Measurements from ENCODE around the gene SLC16A6. TPM values are rescaled to one million over a fixed set of nuclear protein-coding genes. Genes with fewer than 3 reads are reported as not detected.

Gene SLC16A6
- total and polyA plus RNA-seq, 11 donors, result 0.16 to 1.7 (median 0.37) TPM; not detected in 2

- Histone ChIP-seq H3K36me3 (no peaks in the 10 kb centered on the region), H3K4me1 (peaks cover 0 to 31% (median 0%) of the 10 kb centered on the region in 12 donors), H3K4me3 (no peak overlapping the region), H3K9me3 (no peaks in the 10 kb centered on the region), H3K27ac (no peak overlapping the region), H3K27me3 (peaks cover 0 to 18% (median 0%) of the 10 kb centered on the region in 9 donors)
- WGBS, 4 donors, result 95 to 98% (median 98%) methylated on average over 2 to 3 of the region's 3 CpGs
- intact Hi-C loops (cut with DNase I), result loop anchor here in 2 of 10 donors (5.0 to 10.0 kb wide), 2 partner anchors 62 to 75 kb away; no protein-coding TSS in a partner anchor
- TF ChIP-seq POLR2A (IDR thresholded peaks at IDR 0.05), result no peak
- TF ChIP-seq CTCF (IDR thresholded peaks at IDR 0.05), result no peak
- DNase-seq (no peak), ATAC-seq (no peak)
These were observed 8.9 kb upstream of the SLC16A6 start for GRCh38 chr17:68299817-68300216.

- H3K36me3 ChIP-seq, result no peaks in the 10 kb centered on the region
- peaks cover 0 to 31% (median 0%) of the 10 kb centered on the region in 12 donors for H3K4me1 ChIP-seq
- intact Hi-C loops (cut with DNase I), result loop anchor here in 2 of 10 donors (5.0 to 10.0 kb wide), 2 partner anchors 64 to 76 kb away; no protein-coding TSS in a partner anchor
- peaks cover 0 to 28% (median 0%) of the 10 kb centered on the region in 9 donors for H3K27me3 ChIP-seq
- DNase-seq, result no peak
- no peaks in the 10 kb centered on the region for H3K9me3 ChIP-seq
- H3K27ac ChIP-seq, result no peak overlapping the region
- TF ChIP-seq POLR2A (IDR thresholded peaks at IDR 0.05) (no peak), CTCF (IDR thresholded peaks at IDR 0.05) (no peak)
- no peak for ATAC-seq
- H3K4me3 ChIP-seq, result no peak overlapping the region
These were observed 7.7 kb upstream of the SLC16A6 start for GRCh38 chr17:68298601-68299000.

- Histone ChIP-seq H3K9me3 (no peaks in the 10 kb centered on the region), H3K36me3 (no peaks in the 10 kb centered on the region), H3K4me1 (peaks cover 0 to 43% (median 5%) of the 10 kb centered on the region in 12 donors), H3K4me3 (no peak overlapping the region), H3K27ac (peak overlapping the region in 1 of 12 donors; percentile 81), H3K27me3 (peaks cover 0 to 30% (median 3%) of the 10 kb centered on the region in 9 donors)
- ATAC-seq (no peak), DNase-seq (no peak)
- intact Hi-C loops (cut with DNase I), result loop anchor here in 2 of 10 donors (5.0 to 10.0 kb wide), 2 partner anchors 65 to 78 kb away; no protein-coding TSS in a partner anchor
- WGBS, 4 donors, result 74 to 78% (median 75%) methylated on average over 4 of the region's 4 CpGs
- TF ChIP-seq POLR2A (IDR thresholded peaks at IDR 0.05) (no peak), CTCF (IDR thresholded peaks at IDR 0.05) (no peak)
These were observed 6.3 kb upstream of the SLC16A6 start for GRCh38 chr17:68297195-68297594.

- TF ChIP-seq CTCF (IDR thresholded peaks at IDR 0.05) (no peak), POLR2A (IDR thresholded peaks at IDR 0.05) (no peak)
- Histone ChIP-seq H3K4me3 (peak overlapping the region in 1 of 12 donors; percentile 5), H3K4me1 (peaks cover 2 to 45% (median 9%) of the 10 kb centered on the region in 12 donors), H3K27ac (peak overlapping the region in 1 of 12 donors; percentile 81), H3K27me3 (peaks cover 0 to 30% (median 3%) of the 10 kb centered on the region in 9 donors), H3K9me3 (no peaks in the 10 kb centered on the region), H3K36me3 (no peaks in the 10 kb centered on the region)
- WGBS, 4 donors, result 86 to 92% (median 91%) methylated on average over 18 of the region's 18 CpGs
- intact Hi-C loops (cut with DNase I), result loop anchor here in 2 of 10 donors (5.0 to 10.0 kb wide), 2 partner anchors 66 to 78 kb away; no protein-coding TSS in a partner anchor
- DNase-seq (no peak), ATAC-seq (no peak)
These were observed 5.6 kb upstream of the SLC16A6 start for GRCh38 chr17:68296217-68297191.
